NCI-H526 (cell line): ENCODE data around the gene GSK3A.
A peak's percentile ranks its signal among the peaks of the same experiment; 100 is the strongest.

Experiments
- DNase-seq, 2 experiments: peaks; one replicate each; lab custom pipeline; 2025; lab: John Stamatoyannopoulos, UW

GSK3A gene

DNA sequence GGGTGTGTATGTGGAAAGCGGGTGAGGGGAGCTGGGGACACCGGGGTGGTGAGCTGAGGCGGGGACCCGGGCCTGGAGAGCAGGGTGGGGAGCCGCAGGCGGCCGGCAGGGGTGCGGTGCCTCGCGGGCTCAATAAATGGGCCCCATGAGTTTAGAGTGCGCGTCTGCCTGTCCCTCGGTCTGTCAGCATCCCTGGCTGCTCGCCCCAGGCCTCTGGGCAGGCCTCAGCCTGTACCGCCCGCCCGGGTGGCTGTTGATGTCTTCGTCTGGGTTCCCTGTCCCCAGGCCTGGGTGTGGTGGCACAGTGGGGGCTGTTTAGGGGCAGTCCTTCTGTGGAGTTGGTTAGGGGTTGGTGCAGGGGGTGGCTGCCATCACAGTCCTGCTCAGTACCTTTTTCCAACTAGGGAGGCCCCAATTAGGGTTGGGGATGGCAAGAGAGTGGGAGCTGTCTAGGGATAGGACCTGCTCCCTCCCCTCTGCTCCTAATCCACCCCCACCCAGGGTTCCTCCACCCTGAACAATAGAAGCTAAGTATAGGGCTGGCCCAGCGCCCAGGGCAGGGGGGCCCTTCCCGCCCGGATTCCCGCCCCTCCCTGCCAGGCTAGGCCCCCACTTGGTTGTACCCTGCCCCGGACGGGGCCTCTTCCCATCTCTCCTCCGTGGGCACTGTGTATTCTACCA, 38.9 kb upstream of the GSK3A start:
- DNase-seq = peak; percentile 46 to 76

DNA sequence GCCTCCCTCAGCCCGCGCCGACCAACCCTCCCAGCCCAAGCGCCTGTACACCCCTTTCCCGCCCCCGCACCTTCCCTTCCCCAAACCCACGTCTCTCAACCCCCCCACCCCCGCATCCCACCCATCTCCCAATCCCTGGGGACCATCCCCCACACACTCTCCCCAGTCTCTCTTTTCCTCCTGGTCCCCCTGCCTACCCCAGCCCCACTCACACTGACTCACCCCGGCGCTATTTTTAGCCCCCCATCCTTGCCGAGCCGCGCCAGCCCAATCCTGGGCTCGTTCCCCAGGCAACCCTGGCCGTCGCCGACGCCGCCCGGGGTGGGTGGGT, 38.4 kb upstream of the GSK3A start:
- DNase-seq = no peak

DNA sequence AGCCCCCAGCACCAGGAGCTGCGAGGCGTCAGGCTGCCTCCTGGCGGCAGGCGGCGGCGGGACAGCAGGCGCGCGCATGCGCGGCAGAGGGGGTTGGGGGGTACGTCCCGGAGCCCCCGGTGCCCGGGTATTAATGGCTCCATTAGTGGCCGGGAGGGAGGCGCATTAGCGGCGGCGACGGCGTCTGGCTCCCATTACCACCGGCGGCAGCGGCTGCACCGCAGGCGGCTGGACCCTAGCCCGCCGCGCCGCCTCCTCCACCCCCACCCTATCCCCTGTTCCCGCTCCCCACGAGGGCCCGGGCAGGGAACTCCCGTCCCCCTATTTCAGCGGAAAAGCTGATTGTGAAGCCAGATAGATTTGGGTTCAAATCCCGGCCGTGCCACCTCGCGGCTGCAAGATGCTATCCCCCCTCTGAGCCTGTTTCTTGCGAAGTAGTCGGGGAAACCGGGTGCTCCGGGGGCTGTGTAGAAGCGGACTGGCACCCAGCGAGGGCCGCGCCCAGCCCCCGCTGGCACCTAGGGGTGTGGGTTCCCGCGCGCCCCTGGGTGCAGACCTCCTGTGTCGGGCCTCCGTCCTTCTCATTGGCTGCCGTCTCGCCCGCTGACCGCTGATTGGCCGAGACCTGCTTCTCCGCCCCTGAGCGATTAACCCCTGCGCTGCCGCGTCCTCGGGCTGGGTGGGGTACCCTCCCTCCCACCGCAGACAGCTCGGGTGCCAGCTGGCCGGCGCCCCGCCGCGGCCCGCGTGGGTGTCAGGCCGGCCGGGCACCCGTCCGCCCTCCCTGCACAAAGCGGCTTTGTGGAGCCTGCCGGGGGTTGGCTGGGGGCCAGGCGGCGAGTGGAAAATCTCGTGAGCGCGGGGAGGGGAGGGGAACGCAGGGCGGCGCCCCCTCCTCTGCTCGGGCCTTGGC, 37.8 kb upstream of the GSK3A start:
- peak; percentile 89 to 98 for DNase-seq

DNA sequence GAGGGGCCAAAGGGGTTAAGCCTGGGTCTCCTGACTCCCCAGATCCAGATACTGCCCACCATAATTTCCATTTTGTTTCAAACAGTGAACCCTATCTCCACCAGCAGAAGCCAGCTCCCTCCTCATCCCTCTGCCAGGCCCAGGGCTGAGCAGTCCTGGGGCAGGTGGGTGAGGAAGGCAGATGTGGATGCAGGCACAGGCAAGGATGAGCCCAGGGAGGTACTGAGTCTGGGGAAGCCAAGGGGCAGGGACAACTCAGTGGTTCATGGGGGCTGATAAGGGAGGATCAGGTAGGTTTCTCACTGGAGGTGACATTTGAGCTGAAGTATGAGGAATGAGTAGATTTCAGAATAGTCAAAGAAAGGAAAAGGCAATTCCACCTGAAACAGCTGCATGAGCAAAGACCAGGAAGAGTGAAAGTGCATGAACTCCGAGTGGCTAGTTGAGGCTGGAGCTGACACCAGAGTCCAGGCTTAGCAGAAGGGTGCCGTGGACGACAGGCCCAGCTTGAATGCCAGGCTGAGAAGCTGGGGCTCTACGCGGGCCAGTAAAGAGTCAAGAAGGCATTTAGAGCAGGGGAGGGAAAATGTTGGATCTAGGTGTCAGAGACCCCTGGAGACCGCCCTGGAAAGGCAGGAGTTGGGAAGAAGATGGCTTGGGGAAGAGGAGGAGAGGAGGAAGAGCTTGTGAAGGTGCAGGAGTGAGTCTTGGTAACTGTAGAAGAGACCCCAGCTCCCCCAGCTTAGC, 36.9 kb upstream of the GSK3A start:
- DNase-seq = peak in 1 of 2 experiments; percentile 72

DNA sequence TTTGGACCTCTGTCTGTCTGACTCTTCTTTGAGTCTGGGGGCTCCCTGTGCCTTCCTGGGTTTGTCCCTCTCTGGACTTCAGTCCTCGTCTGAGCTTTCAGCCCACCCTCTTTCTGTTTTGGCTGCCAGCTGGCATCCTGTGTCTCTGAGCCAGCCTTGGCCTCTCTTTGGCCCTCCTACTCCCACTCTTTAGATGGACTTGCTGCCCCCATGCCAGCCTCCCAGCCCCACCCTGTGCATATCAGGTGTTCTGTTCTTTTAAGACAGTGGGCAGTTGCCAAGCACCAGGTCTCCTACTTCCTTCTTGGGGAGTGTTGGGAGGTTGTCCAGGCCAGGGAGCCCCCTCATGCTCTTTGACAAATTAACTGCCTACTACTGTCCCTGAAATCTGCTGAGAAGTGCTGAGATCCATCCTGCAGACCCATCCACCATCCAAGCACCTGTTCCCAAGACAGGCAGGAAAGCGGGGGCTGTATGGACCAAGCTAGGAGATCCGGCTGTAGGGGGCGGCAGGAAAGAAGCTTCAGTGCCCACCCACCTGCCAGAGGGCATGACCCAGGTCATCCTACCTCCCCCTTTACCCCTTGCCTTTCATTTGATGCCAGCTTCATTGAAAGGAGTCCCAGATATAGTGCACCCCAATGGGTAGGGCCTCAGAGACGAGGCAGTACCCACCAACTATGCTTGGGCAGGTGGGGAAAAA, 36.2 kb upstream of the GSK3A start:
- DNase-seq = no peak

DNA sequence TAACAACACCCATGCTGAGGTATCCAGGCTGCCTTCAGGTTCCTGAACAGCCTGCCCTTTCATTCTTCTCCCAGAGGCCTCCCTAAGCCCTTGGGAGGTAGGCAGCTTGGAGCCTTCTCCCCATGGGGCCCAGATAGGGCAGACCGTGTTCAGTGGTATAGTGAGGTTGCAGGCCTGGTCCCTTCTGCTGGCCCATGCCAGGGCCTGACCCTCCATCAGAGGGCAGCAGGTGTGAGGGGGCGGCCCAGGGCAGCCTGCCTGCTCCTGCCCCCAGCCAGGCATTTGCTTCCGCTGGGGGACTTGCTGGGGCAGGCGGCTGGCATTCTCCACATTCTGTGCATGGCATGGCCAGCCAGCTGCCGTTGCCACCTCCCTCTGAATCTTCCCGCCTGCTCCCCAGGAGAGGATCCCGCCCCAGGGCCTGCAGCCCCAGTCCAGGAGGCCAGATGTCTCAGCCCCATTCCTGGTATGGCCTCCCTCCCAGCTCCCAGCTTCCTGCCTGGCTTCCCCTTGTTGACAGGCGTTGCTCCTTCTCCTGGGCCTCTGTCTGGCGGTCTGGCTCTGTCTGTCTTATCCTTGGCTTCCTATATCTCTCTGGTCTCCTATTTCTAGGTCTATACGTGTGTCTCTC, 35.5 kb upstream of the GSK3A start:
- no peak for DNase-seq

DNA sequence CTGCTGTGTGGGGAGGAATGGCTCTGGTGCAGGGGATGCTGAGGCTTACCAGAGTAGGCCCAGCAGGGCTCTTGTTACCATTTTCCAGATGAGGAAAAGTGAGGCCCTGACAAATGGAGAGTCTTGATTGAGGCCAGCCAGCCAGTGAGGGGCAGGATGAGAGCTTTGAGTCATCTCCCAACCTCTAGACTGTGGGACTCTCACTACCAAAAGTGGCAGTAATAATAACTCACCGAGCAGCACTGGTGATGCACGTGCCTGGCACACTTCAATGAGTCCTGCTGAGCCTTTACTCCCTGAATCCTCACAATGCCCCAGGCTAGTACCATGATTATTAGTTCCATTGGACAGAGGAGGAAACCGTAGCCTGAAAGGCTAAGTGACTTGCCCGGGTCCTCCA, 34.4 kb upstream of the GSK3A start:
- no peak for DNase-seq

DNA sequence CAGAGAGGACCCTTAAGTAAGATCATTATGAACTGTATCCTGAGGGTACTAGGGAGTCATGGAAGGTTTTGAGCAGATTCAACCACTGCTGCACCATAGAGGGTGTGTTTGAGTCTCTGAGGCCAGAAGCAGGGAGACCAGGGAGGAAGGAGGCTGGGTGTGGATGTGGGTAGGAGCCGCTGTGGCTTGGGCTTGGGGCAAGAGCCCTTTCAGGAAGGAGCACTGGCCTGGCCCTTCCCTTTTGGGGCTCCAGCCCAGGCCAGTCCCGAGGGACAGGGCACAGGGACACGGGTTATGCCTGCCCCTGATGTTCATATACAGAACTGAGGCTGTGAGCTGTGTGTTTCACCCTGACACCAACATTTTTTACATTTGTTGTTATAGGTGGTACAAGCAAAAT, 33.9 kb upstream of the GSK3A start:
- no peak for DNase-seq

DNA sequence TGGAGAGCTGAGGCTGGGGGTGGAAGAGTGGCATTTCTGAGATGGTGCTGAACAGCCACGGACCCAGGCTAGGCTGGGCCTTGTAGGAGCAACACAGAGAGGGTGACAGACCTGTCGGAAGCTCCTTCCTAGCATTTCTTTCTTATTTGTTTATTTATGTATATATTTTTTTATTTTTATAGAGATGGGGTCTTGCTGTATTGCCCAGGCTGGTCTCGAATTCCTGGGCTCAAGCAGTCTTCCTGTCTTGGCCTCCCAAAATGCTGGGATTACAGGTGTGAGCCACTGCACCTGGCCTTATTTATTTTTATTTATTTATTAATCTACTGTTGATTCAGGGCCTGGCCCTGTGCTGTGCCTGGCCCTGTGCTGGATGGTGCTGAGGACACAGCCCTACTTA, 33.1 kb upstream of the GSK3A start:
- no peak for DNase-seq

DNA sequence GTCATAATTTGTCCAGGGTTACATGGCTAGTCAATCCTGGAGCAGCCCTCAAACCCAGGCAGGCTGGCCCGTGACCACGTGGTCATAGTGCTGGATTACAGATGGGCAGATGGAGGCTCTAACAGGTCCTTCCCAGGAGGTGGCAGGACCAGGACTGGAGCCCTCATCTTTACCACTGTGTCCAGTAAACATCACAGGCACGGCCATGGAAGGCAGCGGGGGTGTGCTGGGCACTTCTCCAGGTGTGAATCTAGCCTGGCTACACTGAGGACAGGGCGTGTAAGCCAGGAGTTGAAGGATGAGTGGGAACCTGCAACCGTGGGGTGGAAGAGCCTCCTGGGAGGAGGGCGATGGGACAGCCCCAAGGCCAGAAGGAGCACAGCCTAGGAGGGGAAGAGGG, 32.7 kb upstream of the GSK3A start:
- DNase-seq = no peak

DNA sequence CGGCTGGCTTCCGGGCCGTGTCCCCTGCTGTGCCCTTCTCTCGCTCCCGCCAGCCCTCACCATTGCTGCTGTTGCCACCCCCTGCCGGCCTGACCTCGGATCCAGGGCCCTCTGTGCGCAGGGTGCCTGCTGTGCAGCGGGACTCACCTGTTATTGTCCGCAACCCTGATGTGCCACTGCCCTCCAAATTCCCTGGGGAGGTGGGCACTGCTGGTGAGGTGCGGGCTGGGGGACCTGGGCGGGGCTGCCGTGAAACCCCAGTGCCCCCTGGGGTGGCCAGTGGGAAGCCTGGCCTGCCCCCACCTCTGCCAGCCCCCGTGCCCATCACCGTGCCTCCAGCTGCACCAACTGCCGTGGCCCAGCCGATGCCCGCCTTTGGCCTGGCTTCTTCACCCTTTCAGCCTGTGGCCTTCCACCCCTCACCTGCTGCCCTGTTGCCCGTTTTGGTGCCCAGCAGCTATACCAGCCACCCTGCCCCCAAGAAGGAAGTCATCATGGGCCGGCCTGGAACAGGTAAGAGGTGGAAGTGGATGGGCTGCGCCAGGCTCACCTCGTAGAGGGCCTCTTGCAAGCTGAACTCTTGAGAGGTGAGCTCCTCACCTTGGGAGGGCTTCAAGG, 31.8 kb upstream of the GSK3A start:
- no peak for DNase-seq

DNA sequence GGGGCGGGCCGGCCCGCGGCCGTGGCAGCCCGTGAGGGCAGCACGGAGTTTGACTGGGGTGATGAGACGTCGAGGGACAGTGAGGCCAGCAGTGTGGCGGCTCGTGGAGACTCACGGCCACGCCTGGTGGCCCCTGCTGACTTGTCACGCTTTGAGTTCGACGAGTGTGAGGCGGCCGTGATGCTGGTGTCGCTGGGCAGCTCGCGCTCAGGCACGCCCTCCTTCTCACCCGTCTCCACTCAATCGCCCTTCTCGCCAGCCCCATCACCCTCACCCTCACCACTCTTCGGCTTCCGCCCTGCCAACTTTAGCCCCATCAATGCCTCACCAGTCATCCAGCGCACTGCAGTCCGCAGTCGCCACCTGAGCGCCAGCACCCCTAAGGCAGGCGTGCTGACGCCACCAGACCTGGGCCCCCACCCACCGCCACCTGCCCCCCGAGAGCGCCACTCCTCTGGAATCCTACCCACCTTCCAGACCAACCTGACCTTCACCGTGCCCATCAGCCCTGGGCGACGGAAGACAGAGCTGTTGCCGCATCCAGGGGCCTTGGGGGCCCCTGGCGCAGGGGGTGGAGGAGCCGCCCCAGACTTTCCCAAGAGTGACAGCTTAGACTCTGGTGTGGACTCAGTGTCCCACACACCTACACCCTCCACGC, 31.1 kb upstream of the GSK3A start:
- no peak for DNase-seq

DNA sequence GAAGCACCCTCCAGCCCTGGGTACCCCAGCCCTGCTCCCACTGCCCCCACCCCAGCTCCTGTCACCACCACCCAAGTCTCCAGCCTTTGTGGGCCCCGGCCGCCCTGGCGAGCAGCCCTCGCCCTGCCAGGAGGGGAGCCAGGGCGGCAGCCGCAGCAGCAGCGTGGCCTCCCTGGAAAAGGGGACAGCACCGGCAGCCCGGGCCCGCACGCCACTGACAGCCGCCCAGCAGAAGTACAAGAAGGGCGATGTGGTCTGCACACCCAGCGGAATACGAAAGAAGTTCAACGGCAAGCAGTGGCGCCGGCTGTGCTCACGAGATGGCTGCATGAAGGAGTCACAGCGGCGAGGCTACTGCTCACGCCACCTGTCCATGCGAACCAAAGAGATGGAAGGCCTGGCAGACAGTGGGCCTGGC, 30.6 kb upstream of the GSK3A start:
- no peak for DNase-seq

DNA sequence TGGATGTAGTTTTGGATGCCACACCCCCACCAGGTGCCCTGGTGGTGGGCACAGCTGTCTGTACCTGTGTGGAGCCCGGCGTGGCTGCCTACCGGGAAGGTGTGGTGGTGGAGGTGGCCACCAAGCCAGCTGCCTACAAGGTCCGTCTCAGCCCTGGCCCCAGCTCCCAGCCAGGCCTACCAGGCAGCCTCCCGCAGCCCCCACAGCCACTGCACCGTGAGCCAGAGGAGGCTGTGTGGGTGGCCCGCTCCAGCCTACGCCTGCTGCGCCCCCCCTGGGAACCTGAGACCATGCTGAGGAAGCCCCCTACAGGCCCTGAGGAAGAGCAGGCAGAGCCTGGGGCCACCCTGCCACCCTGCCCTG, 30.1 kb upstream of the GSK3A start:
- DNase-seq = no peak

DNA sequence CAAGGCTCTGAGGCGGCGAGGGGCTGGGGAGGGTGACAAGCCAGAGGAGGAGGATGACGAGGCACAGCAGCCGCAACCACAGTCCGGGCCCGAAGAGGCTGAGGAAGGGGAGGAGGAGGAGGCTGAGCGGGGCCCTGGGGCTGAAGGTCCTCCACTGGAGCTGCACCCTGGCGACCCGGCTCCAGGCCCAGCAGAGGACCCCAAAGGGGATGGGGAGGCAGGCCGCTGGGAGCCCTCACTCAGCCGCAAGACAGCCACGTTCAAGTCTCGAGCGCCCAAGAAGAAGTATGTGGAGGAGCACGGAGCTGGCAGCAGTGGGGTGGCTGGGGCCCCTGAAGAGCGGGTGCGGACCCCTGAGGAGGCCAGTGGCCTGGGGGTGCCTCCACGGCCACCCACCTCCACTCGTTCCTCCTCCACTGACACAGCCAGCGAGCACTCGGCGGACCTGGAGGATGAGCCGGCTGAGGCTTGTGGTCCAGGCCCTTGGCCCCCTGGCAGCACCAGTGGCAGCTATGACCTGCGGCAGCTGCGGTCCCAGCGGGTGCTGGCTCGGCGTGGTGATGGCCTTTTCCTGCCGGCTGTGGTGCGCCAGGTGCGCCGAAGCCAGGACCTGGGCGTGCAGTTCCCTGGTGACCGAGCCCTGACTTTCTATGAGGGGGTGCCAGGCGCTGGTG, 29.6 kb upstream of the GSK3A start:
- no peak for DNase-seq

DNA sequence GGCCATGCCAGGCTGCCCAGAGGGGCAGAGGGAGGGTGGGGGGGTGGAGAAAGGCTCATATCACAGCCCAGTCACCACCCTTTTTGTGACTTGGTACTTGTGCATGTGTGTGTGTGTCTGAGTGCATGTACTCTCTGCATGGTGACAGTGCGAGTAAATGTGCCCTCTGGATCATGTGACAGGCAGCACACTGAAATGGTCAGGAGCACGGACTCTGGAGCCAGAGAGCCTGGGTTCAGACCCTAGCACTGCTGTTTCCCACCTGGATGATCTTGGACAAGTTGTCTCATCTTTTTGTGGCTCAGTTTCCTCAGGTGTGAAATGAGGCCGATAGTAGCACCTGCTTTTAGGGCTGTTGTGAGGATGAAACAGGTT, 28.6 kb upstream of the GSK3A start:
- DNase-seq = no peak

DNA sequence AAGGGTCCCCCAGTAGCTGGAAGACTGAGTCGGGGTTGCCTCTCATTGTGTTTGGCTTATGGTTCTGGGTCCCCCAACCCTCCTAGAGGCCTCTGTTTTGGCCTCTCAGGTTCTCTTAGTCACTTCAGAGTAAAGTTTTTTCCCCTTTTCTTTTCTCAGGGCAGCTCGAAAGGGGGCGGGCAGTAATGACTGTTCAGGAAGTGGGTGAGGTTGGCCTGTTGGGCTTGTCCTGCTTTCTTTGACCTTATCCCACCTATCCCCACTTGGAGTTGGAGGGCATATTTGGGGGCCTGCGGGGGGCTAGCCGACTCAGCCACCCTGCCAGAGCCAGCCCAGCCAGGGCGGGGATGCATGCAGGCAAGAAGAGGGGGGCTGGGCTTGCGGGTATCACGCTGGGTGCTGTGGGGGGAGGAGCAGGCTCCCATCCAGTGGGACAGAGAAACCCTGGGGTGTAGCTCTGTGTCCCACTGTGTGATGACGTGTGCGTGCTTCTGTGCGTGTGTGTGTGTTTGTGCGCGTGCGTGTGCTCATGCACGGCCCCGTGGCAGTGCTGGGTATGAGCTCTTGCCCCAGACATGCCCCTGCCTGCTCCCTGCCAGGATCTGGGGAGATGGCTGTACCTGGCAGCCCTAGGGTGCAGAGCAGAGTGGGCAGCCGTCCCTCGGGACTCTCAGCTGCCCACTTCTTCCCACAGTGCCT, 28.1 kb upstream of the GSK3A start:
- peak in 1 of 2 experiments; percentile 61 for DNase-seq

DNA sequence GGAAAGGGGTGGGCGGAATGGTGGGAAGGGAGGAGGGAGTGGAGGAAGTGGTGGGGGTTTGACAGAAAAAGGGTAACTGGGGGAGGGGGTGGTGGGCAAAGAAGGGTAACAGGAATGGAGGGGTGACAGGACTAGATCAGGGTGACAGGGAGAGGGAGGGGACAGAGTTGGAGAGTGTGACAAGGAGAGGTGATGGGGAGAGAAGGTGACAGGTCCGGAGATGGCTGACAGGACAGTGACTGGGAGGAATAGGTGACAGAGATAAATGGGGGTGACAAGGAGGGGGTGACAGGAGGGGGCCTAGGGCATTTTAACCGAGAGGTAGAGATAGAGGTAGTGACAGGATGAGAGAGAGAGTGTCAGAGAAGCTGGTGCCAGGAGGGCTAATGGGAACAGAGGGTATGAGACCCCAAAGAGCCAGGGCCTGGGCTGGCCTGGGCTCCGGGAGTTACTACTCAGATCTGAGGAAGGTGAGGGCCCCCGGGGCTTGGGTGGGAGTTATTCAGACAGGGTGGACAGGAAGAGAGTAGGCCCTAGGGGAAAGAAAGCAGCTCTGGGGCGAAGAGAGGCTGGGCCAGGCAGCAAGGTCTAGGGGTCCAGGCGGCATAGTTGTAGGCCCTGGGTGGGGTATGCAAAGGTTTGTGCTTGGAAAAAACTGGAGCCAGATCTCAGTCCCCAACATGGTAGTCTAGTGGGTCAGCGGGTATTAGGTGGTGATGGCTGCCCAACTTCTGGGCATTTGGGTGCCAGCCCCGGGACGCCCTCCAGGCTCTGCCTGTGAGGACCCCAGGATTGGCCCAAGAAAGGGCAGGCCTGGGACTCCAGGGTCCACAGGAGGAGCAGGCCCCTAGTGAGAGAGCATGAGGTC, 27.3 kb upstream of the GSK3A start:
- no peak for DNase-seq
